Vagina (tissue), 2 donors: Measurements from ENCODE around the gene LTBP4.

Experiments used
- CTCF ChIP-seq, 3 experiments: fragments of 450-650 bp in 2 of 3; fragments of 200-600 bp in 1 of 3; sonication (generic) in 1 of 3; IDR thresholded peaks; one replicate each; pipeline ENCODE4 v1.5.1; 2017 to 2019; ENCODE audit warnings: antibody characterized with exemption in 3 of 3, mild to moderate bottlenecking in 2 of 3, moderate library complexity in 2 of 3
- POLR2A ChIP-seq, 2 donors: fragments of 450-650 bp; IDR thresholded peaks; one replicate each; pipeline ENCODE4 v1.6.1; 2017; ENCODE audit warnings: antibody characterized with exemption in 2 of 2, mild to moderate bottlenecking in 2 of 2, moderate library complexity in 2 of 2
- POLR2AphosphoS5 ChIP-seq, 2 donors: sonication (generic); formaldehyde crosslinking; IDR thresholded peaks; one replicate each; pipeline ENCODE4 v1.9.0; 2017; ENCODE audit warnings: antibody characterized with exemption in 2 of 2, mild to moderate bottlenecking in 2 of 2, low read depth in 1 of 2; ENCODE audit not compliant: insufficient read depth in 1 of 2

GRCh38 chr19:40641281-40641680, 40.1 kb downstream of the LTBP4 start:
- no peak for TF ChIP-seq CTCF (IDR thresholded peaks at IDR 0.05)
- TF ChIP-seq POLR2A (IDR thresholded peaks at IDR 0.05): no peak
- TF ChIP-seq POLR2AphosphoS5 (IDR thresholded peaks at IDR 0.05; ENCODE audit: insufficient read depth in 1 of 2, low read depth in 1 of 2): no peak
